T-helper 22 cell (primary cell): ENCODE measurements around the gene PPP1CB.
"Not testable (repeated sequence)": the region's sequence is repeated elsewhere in the genome, so short reads cannot be mapped to it uniquely, and the experiment has no call there.

Source experiments
- DNase-seq: peaks from one replicate; pipeline ENCODE4 v3.0.0-alpha.2; 2020; ENCODE audit warnings: low read depth

The PPP1CB gene

DNA sequence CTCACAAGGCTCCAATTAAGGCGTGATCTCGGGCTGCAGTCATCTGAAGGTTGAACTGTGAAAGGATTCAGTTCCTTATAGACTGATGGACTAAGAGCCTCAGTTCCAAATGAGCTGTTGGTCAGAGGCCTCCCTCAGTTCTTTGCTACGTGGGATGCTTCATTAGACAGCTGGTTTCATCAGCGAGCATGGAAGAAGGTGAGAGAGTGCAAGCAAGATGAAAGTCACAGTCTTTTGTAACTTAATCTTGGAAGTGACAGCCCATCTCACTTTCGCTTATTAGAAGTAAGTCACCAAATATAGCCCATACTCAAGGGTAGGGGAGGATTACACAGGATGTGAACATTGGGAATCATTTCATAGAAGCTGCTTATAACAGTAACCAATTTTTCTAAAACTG, 26.8 kb downstream of the PPP1CB start:
- DNase-seq = no peak

DNA sequence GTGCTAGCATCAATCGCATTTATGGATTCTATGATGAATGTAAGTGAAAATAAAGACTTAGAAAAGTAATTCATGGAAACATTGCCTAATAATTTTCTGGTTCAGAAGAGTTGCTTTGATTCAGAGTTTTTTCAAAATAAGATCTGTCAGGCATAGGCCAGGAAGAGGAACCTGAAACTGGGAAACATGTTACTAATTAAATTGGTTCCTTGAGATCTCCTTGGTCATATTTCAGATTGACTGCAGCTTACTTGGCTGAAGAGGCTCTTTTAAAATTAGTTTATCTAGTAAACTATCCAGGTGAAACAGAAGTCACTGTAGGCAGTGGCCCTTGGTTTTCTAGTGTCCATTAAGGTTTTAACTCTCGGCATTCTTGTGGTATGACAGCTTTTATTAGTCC, 27.4 kb downstream of the PPP1CB start:
- DNase-seq = no peak

DNA sequence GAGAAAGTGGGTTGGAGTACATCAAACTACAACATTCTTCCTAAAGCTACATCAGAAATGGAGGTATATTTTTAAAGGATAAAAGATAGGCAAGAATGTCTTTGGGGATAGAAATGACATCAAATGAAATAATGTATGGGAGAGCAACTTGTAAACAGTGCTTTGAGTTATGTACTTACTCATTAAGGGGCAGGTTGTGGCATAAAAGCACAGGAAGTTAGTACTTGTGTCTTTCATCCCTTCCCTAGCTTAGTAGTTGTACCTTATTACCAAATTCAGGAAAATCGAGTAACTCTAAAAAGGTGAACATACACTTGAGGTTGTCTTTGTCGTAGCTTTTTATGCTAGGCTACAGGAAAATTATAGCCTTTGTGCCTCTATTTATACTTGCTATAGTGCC, 28.9 kb downstream of the PPP1CB start:
- no peak for DNase-seq

DNA sequence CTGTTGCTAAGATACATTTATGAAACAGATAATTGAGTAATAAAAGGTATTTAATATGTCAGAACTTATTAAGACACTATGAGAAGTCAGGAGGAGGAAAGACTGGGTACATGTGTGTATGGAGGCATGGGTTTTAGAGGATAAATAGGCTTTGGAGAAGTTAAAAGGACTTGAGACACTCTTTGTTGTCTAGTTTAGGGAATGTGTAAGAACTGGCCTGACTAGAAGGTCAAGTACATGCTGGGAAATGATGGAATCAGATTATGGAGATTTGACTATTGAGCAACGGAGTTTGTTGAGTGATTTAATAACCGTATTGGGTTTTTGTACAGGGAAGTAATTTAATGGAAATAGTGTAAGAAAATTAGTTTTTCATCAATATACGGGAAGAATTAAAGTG, 30.8 kb downstream of the PPP1CB start:
- no peak for DNase-seq

DNA sequence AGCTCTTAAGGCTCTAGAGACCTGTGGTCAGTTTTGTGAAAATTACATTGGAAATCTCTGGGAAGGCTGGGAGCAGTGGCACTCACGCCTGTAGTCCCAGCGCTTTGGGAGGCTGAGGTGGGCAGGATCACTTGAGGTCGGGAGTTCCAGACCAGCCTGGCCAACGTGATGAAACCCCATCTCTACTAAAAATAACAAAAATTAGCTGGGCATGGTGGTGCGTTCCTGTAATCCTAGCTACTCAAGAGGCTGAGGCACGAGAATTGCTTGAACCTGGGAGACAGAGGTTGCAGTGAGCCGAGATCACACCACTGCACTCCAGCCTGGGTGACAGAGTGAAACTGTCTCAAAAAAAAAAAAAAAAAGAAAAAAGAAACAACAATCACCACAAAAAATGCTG, 32.9 kb downstream of the PPP1CB start:
- not testable (repeated sequence) for DNase-seq

DNA sequence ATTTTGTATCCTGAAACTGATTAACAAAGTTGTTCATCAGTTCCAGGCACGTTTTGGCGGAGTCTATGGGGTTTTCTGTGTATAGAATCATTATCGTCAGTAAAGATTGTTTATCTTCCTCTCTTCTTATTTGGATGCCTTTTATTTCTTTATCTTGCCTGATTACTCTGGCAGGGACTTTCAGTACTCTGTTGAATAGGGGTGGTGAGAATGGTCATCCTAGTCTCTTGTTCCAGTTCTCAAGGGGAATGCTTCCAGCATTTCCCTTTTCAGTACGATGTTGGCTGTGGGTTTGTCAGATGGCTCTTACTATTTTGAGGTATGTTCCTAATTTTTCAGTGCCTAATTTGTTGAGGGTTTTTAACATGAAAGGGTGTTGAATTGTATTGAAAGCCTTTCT, 45.0 kb downstream of the PPP1CB start:
- no peak for DNase-seq

DNA sequence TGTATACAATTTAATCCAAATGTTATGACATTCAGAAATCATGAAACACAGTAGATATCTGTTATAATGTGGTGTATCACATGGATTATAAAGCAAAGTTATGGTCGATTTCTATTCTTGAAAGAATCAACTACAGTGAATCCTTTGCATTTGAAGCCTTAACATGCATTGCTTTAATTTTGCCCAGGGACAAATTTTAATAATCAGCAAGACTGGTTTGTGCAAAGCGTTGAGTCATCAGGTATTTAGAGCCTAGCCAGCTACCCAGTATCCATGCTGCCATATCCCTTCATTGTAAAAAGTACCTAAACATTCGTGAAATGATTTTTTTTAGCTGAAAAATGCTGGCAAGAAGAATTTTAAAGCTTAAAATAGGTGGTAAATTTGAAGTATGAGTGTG, 50.1 kb downstream of the PPP1CB start:
- DNase-seq = no peak

DNA sequence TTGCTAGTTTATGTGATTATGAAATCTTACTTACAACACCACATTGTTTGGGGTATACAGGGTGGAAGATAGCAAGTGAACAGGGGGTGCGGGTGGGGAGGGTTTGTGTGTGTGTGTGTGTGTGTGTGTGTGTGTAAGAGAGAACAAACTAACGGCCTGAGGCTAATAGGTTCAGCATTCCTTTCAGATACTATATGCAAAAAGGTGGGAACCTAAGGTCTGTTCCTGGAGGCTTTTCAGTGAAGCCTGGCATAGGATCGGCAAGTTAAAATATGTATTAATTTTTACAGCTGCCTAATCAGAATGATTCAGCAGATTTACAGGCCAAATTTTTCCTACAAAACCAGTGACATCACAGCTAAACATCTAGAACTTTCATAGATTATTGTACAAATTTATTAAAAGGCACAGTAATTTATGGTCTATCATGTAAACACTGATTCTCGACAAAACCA, 51.4 kb downstream of the PPP1CB start:
- no peak for DNase-seq

DNA sequence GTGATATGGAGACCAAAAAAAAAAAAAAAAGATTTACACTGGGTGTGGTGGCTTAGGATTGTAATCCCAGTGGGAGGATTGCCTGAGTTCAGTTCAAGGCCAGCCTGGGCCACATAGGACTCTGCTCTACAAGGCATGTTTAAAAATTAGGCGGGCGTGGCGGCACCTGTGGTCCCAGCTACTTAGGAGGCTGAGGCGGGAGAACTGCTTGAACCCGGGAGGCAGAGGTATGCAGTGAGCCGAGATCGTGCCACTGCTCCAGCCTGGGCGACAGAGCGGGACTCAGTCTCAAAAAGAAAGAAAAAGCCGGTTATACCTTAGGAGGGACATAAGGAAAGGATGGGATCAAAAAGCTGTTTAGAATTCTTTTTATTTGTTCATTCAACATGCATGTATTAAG, 58.3 kb downstream of the PPP1CB start:
- no peak for DNase-seq

DNA sequence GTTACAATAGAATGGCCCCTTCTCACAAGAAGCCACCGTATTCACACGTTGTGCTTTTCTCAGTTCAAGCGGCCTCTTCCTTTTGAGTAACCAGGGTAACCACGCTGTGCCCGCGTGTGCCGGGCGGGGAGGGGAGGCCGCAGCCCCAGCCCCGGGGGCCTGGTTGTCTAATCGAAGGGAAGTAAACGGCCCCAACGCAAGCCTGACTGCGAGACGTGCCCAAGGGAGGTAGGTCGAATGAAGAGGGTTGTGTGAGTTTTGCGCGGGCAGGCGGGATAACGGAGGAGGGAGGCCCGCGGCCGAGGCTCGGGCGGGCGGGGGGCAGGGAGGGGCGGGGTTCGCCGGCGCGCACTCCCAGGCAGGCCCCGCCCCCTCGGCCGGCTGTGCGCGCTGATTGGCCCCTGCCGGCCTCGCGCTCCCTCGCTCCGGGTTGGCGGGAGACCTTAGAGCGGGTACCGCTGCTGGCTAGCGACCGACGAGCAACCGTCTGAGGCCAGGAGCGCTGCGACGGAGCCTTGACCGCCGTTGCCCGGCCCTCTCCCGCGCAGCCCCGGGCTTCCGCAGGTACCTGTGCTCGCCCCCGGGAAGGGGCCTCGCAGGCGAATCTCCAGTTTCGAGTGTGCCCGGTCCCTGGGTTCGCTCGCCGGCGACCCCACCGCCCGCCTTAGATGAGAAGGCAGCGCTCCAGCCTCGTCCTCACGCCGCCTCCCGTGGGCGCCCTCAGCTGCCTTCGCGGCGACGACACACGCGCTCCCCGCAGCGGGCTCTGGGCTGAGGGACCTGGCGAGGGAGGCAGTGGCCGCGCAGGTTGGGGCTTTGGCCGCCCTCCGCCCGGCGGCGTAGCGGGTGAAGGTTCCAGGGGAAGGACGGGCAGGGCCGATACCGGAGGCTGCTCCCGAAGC, 59.0 kb downstream of the PPP1CB start, which contains the start of gene SPDYA:
Gene SPDYA (plus strand): TSS at position 451 of the 902 bp plus-strand sequence. CDS start 5,181 bp downstream, outside the sequence.
- peak; percentile 68 for DNase-seq

DNA sequence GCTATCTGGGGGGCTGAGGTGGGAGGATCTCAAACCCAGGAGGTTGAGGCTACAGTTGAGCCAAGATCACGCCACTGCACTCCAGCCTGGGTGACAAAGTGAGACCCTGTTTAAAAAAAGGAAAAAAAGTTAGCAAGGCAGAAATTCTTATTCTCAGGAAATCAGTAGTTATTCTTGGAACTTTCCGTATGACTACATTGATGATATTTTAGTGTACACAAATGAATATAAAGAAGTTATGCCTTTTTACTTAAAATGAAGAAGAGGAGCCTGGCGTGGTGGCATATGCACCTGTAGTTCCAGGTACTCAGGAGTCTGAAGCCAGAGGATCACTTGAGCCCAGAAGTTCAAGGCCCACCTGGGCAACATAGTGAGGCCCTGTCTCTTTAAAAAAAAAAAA, 66.4 kb downstream of the PPP1CB start:
- DNase-seq = no peak

DNA sequence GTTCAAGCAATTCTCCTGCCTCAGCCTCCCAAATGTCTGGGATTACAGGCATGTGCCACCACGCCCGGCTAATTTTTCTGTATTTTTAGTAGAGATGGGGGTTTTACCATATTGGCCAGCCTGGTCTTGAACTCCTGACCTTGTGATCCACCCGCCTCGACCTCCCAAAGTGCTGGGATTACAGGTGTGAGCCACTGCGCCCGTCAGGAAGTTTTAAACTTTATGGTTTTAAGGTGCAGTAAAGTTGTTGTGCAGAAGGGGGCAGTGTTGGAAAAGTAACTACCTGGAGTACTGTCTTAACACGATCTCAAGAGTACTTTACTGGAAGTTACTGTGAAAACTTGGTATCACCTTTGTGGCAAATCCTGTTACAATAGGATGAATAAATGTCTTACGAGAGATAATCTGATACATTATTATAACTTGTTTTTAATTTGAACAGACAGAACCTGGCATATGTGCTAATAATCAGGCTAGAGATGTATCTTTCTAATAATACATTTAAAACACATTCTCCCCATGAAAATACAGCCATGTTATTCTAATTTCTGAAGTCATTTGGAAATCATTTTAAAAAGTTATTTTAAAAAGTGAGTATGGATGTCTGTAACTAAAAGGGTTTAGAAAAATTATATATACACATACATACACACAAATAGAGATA, 69.8 kb downstream of the PPP1CB start:
- DNase-seq = peak; percentile 16

DNA sequence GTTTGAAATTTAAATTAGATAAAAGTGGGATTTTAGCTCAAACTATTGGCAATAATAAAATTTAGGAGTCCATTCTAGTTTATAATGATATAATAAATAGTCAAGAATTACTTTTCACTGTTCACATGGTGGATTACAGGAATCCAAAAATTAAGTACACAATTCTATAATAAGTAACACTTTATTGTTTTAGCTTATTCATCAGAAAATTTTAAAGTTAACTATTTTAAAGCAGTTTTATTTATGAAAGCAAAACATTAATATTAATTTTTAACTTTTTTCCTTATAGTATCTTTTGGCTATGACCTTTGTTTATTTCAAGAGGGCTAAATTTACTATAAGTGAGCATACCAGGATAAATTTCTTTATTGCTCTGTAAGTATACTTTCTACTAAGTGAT, 70.4 kb downstream of the PPP1CB start:
- no peak for DNase-seq

DNA sequence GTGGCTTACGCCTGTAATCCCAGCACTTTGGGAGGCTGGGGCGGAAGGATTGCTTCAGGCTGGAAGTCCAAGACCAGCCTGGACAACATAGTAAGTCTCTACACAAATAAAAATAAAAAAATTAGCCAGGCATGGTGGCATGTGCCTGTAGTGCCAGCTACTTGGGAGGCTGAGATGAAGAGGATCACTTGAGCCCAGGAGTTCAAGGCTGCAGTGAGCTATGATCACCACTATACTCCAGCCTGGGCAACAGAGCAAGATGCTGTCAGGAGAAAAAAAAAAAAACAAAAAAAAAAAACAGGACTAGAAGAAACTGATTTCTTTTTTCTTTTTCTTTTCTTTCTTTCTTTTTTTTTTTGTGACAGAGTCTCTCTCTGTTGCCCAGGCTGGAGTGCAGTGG, 72.6 kb downstream of the PPP1CB start:
- no peak for DNase-seq

DNA sequence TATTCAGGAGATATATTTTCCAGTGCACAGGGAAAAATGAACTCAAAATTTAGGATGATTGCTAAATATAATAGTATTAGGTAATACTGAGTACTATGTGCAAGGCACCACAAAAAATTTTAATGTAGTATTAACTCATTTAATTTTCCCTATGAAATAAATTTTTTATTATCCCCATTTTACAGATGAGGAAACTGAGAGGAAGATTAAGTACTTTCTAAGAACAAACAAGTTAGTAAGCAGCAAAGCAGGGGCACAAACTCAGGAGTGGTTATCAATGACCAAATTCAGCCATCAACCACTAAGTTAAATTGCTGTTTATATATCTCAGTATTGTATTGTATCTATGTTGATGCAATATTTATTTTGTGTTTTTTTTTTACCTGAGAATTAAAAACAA, 73.2 kb downstream of the PPP1CB start:
- no peak for DNase-seq

DNA sequence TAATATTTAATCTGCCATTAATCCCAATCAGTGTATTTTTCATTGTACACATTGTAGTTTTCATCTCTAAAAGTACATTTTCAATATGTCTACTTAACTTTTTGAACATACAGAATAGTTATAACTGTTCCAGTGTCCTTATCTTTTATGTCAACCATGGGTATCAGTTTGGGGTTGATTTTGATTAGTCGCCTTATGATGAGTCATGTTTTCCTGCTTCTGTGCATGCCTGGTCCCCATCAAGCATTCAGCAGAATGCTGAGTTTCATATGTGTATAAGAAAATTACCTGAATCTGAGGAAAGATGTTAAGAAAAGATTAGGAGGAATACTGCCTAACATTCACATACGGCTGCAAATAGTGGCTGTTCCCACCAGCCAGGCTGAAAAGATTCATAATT, 76.8 kb downstream of the PPP1CB start:
- no peak for DNase-seq

DNA sequence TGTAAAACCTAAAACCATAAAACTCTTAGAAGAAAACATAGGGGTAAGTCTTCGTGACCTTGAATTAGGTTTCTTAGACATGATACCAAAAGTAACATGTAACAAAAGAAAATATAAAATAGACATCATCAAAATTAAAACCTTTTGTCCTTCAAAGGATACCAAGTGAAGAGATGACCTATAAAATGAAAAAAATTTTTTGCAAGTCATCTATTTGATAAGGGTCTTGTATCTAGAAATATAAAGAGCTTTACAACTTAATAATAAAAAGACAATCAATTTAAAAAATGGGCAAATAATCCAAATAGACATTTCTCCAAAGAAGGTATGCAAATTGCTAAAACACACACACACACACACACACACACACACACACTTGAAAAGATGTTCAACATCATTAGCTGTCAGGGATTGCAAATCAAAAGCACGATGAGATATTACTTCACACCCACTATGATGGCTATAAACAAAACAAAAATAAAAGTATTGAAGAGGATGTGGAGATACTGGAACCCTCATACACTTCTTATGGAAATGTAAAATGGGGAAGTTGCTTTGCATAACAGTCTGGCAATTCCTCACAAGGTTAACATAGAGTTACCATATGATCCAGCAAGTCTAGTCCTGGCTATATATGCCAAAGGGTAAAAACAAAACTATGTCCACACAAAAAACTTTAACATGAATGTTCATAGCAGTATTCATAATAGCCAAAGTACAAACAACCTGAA, 82.3 kb downstream of the PPP1CB start:
- no peak for DNase-seq

DNA sequence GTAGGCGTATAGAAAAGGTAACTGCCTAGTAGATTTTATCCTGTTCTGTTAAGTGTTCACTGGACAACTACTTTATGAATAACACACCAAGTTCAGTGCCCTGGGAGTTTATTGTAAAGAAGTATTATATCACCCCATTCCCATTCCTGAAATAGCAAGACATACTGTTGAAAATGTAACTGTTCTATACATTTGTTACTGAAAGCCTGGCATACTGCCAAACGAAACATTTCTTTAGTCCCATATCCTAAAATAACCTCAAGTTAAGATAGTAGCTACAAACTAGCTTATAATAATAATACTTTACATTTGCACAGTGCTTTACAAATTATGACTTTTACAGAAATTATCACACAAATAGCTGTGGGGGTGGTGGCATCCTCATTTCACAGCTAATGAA, 84.2 kb downstream of the PPP1CB start:
- DNase-seq = no peak

DNA sequence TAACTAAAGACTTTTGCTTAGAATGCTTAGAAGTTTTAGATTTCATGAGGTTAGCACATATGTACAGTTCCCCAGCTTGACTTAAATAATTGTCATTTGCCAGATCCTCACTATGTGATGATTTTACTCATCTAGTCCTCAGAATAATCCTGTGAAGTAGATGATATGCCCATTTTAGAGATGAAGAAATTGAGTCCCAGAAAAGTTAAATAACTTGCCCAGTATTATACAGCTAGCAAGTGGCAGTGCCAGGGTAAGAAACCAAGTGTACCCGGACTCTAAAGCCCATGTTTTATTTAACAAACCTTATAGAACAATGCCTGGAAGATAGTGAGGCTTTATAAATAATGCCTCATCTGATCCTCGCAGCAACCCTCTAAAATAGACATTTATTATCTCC, 87.3 kb downstream of the PPP1CB start:
- no peak for DNase-seq

DNA sequence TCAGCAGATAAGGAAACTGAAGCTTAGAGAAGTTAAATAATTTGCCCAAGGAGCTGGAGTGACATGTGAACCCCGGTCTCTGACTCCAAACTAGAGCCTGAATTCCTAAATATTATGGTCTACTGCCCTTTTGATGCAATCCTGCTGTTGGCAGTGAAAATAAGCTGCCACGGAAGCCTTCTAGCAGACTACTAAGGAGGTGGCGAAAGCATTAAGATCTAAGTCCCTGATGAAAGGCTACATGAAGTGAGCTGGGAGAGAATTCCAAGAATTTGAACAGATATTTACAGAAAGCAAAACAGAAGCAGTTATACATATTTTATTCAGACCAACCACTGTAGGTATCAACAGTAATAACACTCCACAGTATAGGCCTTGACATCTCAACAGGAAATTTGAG, 90.4 kb downstream of the PPP1CB start:
- DNase-seq = no peak
